GM18499 (cell line): ENCODE measurements around the gene CPZ.
"Not testable (repeated sequence)": the region's sequence is repeated elsewhere in the genome, so short reads cannot be mapped to it uniquely, and the experiment has no call there.

Source experiments
- ATAC-seq: cut with Tn5 transposase; IDR thresholded peaks from one replicate; pipeline ENCODE4 v1.9.1; 2021; ENCODE audit warnings: moderate number of reproducible peaks; ENCODE audit not compliant: insufficient read depth, unreplicated experiment

CPZ gene

GRCh38 chr4:8556341-8557150 lies 36.0 kb upstream of the CPZ start:
- ATAC-seq: no peak

- ATAC-seq: no peak
Observed at GRCh38 chr4:8557151-8558076, 35.2 kb upstream of the CPZ start.

- ATAC-seq: no peak
Observed at GRCh38 chr4:8558080-8558960, 34.2 kb upstream of the CPZ start.

- no peak for ATAC-seq
Observed at GRCh38 chr4:8559011-8559410, 33.6 kb upstream of the CPZ start.

GRCh38 chr4:8559524-8560264 lies 32.9 kb upstream of the CPZ start:
- ATAC-seq: no peak

- no peak for ATAC-seq
Observed at GRCh38 chr4:8560265-8561047, 32.1 kb upstream of the CPZ start.

GRCh38 chr4:8564595-8564994 lies 28.0 kb upstream of the CPZ start:
- ATAC-seq: no peak

- no peak for ATAC-seq
Observed at GRCh38 chr4:8568068-8568668, 24.4 kb upstream of the CPZ start.

GRCh38 chr4:8570201-8570600 lies 22.4 kb upstream of the CPZ start:
- no peak for ATAC-seq

- no peak for ATAC-seq
Observed at GRCh38 chr4:8571702-8572685, 20.6 kb upstream of the CPZ start.

- ATAC-seq: no peak
Observed at GRCh38 chr4:8573266-8573665, 19.3 kb upstream of the CPZ start.

- no peak for ATAC-seq
Observed at GRCh38 chr4:8574796-8575370, 17.7 kb upstream of the CPZ start.

GRCh38 chr4:8575457-8575856 lies 17.1 kb upstream of the CPZ start:
- no peak for ATAC-seq

GRCh38 chr4:8576591-8576990 lies 16.0 kb upstream of the CPZ start:
- ATAC-seq: not testable (repeated sequence)

- ATAC-seq: no peak
Observed at GRCh38 chr4:8577046-8577445, 15.5 kb upstream of the CPZ start.

GRCh38 chr4:8577972-8578371 lies 14.6 kb upstream of the CPZ start:
- no peak for ATAC-seq

GRCh38 chr4:8578717-8579116 lies 13.8 kb upstream of the CPZ start:
- ATAC-seq: no peak
